NB4 (cell line): ENCODE results near the gene CCDC136.

Experiments used
- DNase-seq: peaks from one replicate; pipeline ENCODE4 v3.0.0; 2010; ENCODE audit warnings: low read depth
- H3K4me3 ChIP-seq: one replicate; pipeline ENCODE4 v1.5.1; 2011; ENCODE audit warnings: mild to moderate bottlenecking, low read depth, low read length, moderate library complexity
- CTCF ChIP-seq: IDR thresholded peaks from one replicate; pipeline ENCODE4 v1.5.1; 2012; ENCODE audit warnings: low read depth, low read length
- MAX ChIP-seq: IDR thresholded peaks from 2 replicates; pipeline ENCODE4 v1.6.1; 2011; ENCODE audit warnings: low read depth, low read length
- MYC ChIP-seq: IDR thresholded peaks from 2 replicates; pipeline ENCODE4 v1.6.1; 2011; ENCODE audit warnings: low read depth, low read length
- POLR2A ChIP-seq: IDR thresholded peaks from 2 replicates; pipeline ENCODE4 v1.6.1; 2011; ENCODE audit warnings: mild to moderate bottlenecking; ENCODE audit not compliant: insufficient read length; ENCODE audit errors: extremely low read depth

Gene CCDC136

GRCh38 chr7:128867842-128868623 lies 76.3 kb downstream of the CCDC136 start:
- TF ChIP-seq POLR2A: no peak
- no peak for TF ChIP-seq MAX
- no peak for TF ChIP-seq MYC
- TF ChIP-seq CTCF: no peak
- DNase-seq: no peak
- no peak overlapping the region for H3K4me3 ChIP-seq

DNA sequence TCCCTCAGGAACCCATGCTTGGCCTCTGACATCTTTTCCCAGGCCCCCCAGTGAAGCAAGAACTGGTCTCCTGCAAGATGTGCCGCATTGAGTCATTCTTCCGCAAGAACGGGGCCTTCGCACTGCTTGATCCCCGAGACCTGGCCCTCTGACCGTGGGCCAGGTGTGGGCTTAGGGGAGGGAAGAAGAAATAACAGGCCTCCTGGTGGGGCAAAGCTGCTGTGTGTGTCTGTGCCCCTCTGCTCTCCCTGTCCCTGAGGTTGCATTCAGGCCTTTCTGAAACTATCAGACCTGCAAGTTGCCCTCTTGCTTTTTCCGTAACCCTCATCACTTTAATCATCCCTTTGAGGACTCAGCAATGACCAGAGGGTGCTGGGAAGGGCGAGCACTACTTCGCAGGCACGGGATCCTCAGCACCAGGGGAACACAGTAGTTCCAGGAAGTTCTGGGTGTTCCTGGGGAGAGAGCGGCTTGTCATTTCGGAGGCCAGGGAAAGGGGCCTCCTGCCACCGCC lies 76.9 kb downstream of the CCDC136 start:
- DNase-seq: no peak
- no peak overlapping the region for H3K4me3 ChIP-seq
- TF ChIP-seq MAX: no peak
- TF ChIP-seq POLR2A: no peak

- peak; percentile 29 for DNase-seq
- TF ChIP-seq CTCF (no peak), MYC (no peak), POLR2A (no peak), MAX (no peak)
- H3K4me3 ChIP-seq: no peak overlapping the region
Measured at GRCh38 chr7:128869138-128869943, 77.6 kb downstream of the CCDC136 start.

GRCh38 chr7:128869944-128870285 lies 78.1 kb downstream of the CCDC136 start:
- TF ChIP-seq POLR2A (no peak), MYC (no peak), MAX (no peak)
- DNase-seq: no peak
- H3K4me3 ChIP-seq: no peak overlapping the region

GRCh38 chr7:128871050-128871449 lies 79.3 kb downstream of the CCDC136 start:
- no peak for TF ChIP-seq MAX
- TF ChIP-seq MYC: no peak
- TF ChIP-seq POLR2A: no peak
- no peak for TF ChIP-seq CTCF
- no peak overlapping the region for H3K4me3 ChIP-seq
- no peak for DNase-seq
